H1 (cell line): ENCODE results near the gene C3orf62. TPM values are rescaled to one million over a fixed set of nuclear protein-coding genes. Genes with fewer than 3 reads are reported as not detected.

Experiments
- KDM5A ChIP-seq: fragments of 200-600 bp; IDR thresholded peaks from 2 replicates; pipeline ENCODE4 v1.7.1; 2012; ENCODE audit warnings: mild to moderate bottlenecking, low read length, inconsistent platforms, mixed read lengths
- RAD21 ChIP-seq, 2 experiments: IDR thresholded peaks in 1 of 2; conservative IDR thresholded peaks in 1 of 2; 2 replicates each; pipeline ENCODE4 v1.6.1; 2011; ENCODE audit warnings: low read depth in 2 of 2, low read length in 2 of 2, improper control_type of control experiment in 1 of 2, inconsistent platforms in 1 of 2, mild to moderate bottlenecking in 1 of 2, moderate library complexity in 1 of 2
- polyA plus RNA-seq, 7 experiments: library from polyadenylated mRNA; depleted of rRNA in 3 of 7; stranded (reverse) in 5 of 7; unstranded in 2 of 7; fragments of >200 nt in 5 of 7; fragments of 200-250 nt in 2 of 7; gene quantifications; 1 replicate in 5 of 7; 2 replicates in 1 of 7; 4 replicates in 1 of 7; pipeline versions ENCODE4 v1.2.1 to v1.2.3, GENCODE V29; 2011 to 2013; ENCODE audit warnings: missing spikeins in 2 of 7, mixed read lengths in 2 of 7
- total RNA-seq: library from RNA; stranded (reverse); fragmentation: NEBNext Ultra II Directional; extraction: Animal tissue kit (Norgen Biotek cat#: 25700); gene quantifications from 2 replicates; pipeline ENCODE4 v1.2.1, GENCODE V29; 2021
- TF ChIP-seq, protein P1 (sequence below): fragments of 300-600 bp; sonication (generic); IDR thresholded peaks from 2 replicates; pipeline ENCODE4 v1.7.1; 2012; ENCODE audit warnings: low read length, moderate library complexity, mild to moderate bottlenecking, inconsistent platforms; ENCODE audit not compliant: insufficient replicate concordance

C3orf62 gene
- total and polyA plus RNA-seq, 2 of the 8 experiments (the other 6 are each of a cell fraction or from before 2014, with no cell fraction given): 1.1 to 3.0 TPM

DNA sequence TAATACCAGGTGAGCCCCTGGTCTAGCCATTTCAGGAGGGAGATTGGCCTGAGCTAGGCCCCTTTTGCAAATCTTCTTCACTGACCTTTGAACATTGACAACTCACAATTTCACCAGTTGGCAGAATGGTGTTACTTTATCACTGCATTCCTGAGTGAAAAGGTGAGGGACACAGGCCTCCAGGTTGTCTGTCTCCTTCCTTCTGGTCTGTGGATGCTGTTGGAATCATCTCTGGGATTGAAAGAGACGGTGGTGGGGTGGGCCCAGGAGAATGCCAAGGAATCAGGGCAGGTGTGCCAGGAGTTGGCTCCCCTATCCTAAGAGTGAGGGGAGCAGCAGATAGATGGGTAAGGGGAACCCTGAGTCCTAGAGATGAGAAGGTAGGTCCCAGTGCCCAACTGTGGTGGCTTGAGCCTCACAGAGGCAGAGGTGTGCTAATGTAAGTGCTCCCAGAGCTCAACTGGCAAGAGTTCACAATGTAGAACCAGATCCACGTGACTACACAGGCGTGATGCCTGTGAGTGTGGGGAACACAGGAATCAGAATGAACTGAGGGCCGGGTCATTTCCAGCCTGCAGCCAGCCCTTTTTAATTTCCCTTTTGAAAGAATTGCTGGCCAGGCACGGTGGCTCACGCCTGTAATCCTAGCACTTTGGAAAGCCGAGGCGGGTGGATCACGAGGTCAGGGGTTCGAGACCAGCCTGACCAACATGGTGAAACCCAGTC, 11.2 kb downstream of the C3orf62 start (continued):
- TF ChIP-seq, protein P1, sequence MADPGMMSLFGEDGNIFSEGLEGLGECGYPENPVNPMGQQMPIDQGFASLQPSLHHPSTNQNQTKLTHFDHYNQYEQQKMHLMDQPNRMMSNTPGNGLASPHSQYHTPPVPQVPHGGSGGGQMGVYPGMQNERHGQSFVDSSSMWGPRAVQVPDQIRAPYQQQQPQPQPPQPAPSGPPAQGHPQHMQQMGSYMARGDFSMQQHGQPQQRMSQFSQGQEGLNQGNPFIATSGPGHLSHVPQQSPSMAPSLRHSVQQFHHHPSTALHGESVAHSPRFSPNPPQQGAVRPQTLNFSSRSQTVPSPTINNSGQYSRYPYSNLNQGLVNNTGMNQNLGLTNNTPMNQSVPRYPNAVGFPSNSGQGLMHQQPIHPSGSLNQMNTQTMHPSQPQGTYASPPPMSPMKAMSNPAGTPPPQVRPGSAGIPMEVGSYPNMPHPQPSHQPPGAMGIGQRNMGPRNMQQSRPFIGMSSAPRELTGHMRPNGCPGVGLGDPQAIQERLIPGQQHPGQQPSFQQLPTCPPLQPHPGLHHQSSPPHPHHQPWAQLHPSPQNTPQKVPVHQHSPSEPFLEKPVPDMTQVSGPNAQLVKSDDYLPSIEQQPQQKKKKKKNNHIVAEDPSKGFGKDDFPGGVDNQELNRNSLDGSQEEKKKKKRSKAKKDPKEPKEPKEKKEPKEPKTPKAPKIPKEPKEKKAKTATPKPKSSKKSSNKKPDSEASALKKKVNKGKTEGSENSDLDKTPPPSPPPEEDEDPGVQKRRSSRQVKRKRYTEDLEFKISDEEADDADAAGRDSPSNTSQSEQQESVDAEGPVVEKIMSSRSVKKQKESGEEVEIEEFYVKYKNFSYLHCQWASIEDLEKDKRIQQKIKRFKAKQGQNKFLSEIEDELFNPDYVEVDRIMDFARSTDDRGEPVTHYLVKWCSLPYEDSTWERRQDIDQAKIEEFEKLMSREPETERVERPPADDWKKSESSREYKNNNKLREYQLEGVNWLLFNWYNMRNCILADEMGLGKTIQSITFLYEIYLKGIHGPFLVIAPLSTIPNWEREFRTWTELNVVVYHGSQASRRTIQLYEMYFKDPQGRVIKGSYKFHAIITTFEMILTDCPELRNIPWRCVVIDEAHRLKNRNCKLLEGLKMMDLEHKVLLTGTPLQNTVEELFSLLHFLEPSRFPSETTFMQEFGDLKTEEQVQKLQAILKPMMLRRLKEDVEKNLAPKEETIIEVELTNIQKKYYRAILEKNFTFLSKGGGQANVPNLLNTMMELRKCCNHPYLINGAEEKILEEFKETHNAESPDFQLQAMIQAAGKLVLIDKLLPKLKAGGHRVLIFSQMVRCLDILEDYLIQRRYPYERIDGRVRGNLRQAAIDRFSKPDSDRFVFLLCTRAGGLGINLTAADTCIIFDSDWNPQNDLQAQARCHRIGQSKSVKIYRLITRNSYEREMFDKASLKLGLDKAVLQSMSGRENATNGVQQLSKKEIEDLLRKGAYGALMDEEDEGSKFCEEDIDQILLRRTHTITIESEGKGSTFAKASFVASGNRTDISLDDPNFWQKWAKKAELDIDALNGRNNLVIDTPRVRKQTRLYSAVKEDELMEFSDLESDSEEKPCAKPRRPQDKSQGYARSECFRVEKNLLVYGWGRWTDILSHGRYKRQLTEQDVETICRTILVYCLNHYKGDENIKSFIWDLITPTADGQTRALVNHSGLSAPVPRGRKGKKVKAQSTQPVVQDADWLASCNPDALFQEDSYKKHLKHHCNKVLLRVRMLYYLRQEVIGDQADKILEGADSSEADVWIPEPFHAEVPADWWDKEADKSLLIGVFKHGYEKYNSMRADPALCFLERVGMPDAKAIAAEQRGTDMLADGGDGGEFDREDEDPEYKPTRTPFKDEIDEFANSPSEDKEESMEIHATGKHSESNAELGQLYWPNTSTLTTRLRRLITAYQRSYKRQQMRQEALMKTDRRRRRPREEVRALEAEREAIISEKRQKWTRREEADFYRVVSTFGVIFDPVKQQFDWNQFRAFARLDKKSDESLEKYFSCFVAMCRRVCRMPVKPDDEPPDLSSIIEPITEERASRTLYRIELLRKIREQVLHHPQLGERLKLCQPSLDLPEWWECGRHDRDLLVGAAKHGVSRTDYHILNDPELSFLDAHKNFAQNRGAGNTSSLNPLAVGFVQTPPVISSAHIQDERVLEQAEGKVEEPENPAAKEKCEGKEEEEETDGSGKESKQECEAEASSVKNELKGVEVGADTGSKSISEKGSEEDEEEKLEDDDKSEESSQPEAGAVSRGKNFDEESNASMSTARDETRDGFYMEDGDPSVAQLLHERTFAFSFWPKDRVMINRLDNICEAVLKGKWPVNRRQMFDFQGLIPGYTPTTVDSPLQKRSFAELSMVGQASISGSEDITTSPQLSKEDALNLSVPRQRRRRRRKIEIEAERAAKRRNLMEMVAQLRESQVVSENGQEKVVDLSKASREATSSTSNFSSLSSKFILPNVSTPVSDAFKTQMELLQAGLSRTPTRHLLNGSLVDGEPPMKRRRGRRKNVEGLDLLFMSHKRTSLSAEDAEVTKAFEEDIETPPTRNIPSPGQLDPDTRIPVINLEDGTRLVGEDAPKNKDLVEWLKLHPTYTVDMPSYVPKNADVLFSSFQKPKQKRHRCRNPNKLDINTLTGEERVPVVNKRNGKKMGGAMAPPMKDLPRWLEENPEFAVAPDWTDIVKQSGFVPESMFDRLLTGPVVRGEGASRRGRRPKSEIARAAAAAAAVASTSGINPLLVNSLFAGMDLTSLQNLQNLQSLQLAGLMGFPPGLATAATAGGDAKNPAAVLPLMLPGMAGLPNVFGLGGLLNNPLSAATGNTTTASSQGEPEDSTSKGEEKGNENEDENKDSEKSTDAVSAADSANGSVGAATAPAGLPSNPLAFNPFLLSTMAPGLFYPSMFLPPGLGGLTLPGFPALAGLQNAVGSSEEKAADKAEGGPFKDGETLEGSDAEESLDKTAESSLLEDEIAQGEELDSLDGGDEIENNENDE: no peak
- TF ChIP-seq KDM5A: no peak
- no peak for TF ChIP-seq RAD21 (IDR thresholded peaks at IDR 0.05 in 1 of 2, conservative IDR thresholded peaks at IDR 0.05 in 1 of 2; ENCODE audit: low read depth in 2 of 2, low read length in 2 of 2)
